SU-DHL-6 (cell line): ENCODE results near the gene BLTP3B.
"Not testable (repeated sequence)": the region's sequence is repeated elsewhere in the genome, so short reads cannot be mapped to it uniquely, and the experiment has no call there.

ENCODE experiments used
- H2AFZ ChIP-seq: fragments of 200-600 bp; sonication (generic); 2 replicates; pipeline ENCODE4 v1.6.1; 2014; ENCODE audit warnings: low read depth, mild to moderate bottlenecking, moderate library complexity, mixed read lengths, antibody characterized with exemption, low read length; ENCODE audit not compliant: severe bottlenecking
- H3F3A ChIP-seq: fragments of 200-600 bp; shearing (Covaris generic); 2 replicates; pipeline ENCODE4 v1.6.0; 2016; ENCODE audit warnings: antibody characterized with exemption, mild to moderate bottlenecking; ENCODE audit not compliant: insufficient read depth
- H3K27ac ChIP-seq: fragments of 200-600 bp; sonication (generic); 2 replicates; pipeline ENCODE4 v1.5.1; 2016; ENCODE audit warnings: low read depth, mild to moderate bottlenecking, low read length, moderate library complexity, mixed read lengths
- H3K27me3 ChIP-seq: fragments of 200-600 bp; sonication (generic), shearing (Covaris generic); 2 replicates; pipeline ENCODE4 v1.6.0; 2014; ENCODE audit warnings: mild to moderate bottlenecking, low read length
- H3K36me3 ChIP-seq: fragments of 200-600 bp; sonication (generic); 2 replicates; pipeline ENCODE4 v1.6.1; 2014; ENCODE audit warnings: mild to moderate bottlenecking, low read length, mixed read lengths
- H3K4me2 ChIP-seq: fragments of 300-600, 200-600 bp; shearing (Covaris generic), sonication (generic); 2 replicates; pipeline ENCODE4 v1.6.0; 2014; ENCODE audit warnings: low read length, low read depth, mild to moderate bottlenecking; ENCODE audit not compliant: poor library complexity, severe bottlenecking
- H3K4me3 ChIP-seq: fragments of 200-600 bp; sonication (generic); 2 replicates; pipeline ENCODE4 v1.5.1; 2014; ENCODE audit warnings: antibody characterized with exemption, low read length, mild to moderate bottlenecking, mixed read lengths; ENCODE audit not compliant: insufficient read depth, poor library complexity, severe bottlenecking
- H3K79me2 ChIP-seq: fragments of 200-600 bp; sonication (generic); 2 replicates; pipeline ENCODE4 v1.6.1; 2014; ENCODE audit warnings: mild to moderate bottlenecking, low read length, moderate library complexity; ENCODE audit not compliant: insufficient read depth
- H3K9ac ChIP-seq: fragments of 200-600 bp; sonication (generic); 2 replicates; pipeline ENCODE4 v1.7.0; 2014; ENCODE audit warnings: mild to moderate bottlenecking, low read length
- H3K9me2 ChIP-seq: fragments of 200-600 bp; sonication (generic); replicated peaks from 2 replicates; pipeline ENCODE4 v1.6.1; 2014; ENCODE audit warnings: low read length; ENCODE audit not compliant: insufficient read depth
- H3K9me3 ChIP-seq: fragments of 200-600 bp; sonication (generic); 2 replicates; pipeline ENCODE4 v1.6.1; 2014; ENCODE audit warnings: low read length, mixed read lengths; ENCODE audit not compliant: insufficient read depth
- H4K20me1 ChIP-seq: fragments of 200-600 bp; sonication (generic); 2 replicates; pipeline ENCODE4 v1.6.1; 2014; ENCODE audit warnings: low read depth, mild to moderate bottlenecking, antibody characterized with exemption, low read length, moderate library complexity, mixed read lengths
- EZH2phosphoT487 ChIP-seq: fragments of 200-600 bp; sonication (generic), shearing (Covaris generic); conservative IDR thresholded peaks from 2 replicates; pipeline ENCODE4 v1.6.1; 2018; ENCODE audit warnings: mild to moderate bottlenecking, antibody characterized with exemption, low read length, moderate library complexity, mixed read lengths
- TF ChIP-seq, protein P1 (sequence below): fragments of 200-600 bp; sonication (generic); IDR thresholded peaks from one replicate; pipeline ENCODE4 v1.5.1; 2017; ENCODE audit warnings: antibody characterized with exemption, mild to moderate bottlenecking, low read length, moderate library complexity; ENCODE audit not compliant: insufficient read depth, poor library complexity, severe bottlenecking

BLTP3B gene, protein sequence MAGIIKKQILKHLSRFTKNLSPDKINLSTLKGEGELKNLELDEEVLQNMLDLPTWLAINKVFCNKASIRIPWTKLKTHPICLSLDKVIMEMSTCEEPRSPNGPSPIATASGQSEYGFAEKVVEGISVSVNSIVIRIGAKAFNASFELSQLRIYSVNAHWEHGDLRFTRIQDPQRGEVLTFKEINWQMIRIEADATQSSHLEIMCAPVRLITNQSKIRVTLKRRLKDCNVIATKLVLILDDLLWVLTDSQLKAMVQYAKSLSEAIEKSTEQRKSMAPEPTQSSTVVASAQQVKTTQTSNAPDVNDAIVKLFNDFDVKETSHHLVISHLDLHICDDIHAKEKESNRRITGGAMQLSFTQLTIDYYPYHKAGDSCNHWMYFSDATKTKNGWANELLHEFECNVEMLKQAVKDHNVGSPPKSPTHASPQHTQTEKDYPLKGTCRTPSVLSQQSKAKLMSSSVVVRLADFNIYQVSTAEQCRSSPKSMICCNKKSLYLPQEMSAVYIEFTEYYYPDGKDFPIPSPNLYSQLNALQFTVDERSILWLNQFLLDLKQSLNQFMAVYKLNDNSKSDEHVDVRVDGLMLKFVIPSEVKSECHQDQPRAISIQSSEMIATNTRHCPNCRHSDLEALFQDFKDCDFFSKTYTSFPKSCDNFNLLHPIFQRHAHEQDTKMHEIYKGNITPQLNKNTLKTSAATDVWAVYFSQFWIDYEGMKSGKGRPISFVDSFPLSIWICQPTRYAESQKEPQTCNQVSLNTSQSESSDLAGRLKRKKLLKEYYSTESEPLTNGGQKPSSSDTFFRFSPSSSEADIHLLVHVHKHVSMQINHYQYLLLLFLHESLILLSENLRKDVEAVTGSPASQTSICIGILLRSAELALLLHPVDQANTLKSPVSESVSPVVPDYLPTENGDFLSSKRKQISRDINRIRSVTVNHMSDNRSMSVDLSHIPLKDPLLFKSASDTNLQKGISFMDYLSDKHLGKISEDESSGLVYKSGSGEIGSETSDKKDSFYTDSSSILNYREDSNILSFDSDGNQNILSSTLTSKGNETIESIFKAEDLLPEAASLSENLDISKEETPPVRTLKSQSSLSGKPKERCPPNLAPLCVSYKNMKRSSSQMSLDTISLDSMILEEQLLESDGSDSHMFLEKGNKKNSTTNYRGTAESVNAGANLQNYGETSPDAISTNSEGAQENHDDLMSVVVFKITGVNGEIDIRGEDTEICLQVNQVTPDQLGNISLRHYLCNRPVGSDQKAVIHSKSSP (N-terminal part only)

DNA sequence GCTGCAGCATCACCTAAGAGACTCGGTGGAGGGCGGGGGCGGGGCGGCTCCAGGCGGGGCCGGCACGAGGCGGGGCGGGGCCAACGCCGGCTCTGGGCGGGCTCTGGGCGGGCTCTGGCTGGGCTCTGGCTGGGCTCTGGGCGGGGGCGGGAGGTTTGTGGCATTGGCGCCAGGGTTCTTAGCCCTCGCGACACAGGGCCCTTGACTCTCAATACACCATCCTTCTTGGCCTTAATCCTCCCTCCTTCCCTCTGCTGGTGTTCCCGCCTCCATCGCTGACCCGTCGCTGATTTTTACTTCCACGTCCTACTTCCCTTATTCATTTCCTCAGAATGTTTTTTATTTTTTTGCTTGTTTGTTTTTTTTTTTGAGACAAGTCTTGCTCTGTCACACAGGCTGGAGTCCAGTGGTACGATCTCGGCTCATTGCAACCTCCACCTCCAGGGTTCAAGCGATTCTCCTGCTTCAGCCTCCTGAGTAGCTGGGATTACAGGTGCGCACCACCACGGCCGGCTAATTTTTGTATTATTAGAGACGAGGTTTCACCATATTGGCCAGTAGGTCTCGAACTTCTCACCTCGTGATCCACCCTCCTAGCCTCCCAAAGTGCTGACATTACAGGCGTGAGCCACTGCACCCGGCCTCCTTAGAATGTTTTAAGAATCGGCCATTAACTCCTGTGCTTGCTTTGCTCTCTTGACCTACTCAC, at the start of gene BLTP3B:
Gene BLTP3B (minus strand): TSS at position 24 of the 709 bp plus-strand sequence. CDS start 239 bp downstream, outside the sequence.
- Histone ChIP-seq H3K27ac (no peak within 1 kb of the TSS), H3K9ac (peak within 1 kb of the TSS; percentile 72), H3F3A (no peaks in the 10 kb centered on the region), H3K9me2 (no peaks in the 10 kb centered on the region), H4K20me1 (peaks cover 2% of the 10 kb centered on the region; the same call in 1 of the 2 replicates), H3K36me3 (no peaks in the 10 kb centered on the region), H3K9me3 (no peaks in the 10 kb centered on the region), H2AFZ (peak within 1 kb of the TSS; percentile 84), H3K79me2 (peaks cover 6% of the 10 kb centered on the region; the same call in 1 of the 2 replicates), H3K27me3 (no peaks in the 10 kb centered on the region), H3K4me2 (peak within 1 kb of the TSS; percentile 84), H3K4me3 (peak within 1 kb of the TSS; percentile 58)
- TF ChIP-seq, protein P1, sequence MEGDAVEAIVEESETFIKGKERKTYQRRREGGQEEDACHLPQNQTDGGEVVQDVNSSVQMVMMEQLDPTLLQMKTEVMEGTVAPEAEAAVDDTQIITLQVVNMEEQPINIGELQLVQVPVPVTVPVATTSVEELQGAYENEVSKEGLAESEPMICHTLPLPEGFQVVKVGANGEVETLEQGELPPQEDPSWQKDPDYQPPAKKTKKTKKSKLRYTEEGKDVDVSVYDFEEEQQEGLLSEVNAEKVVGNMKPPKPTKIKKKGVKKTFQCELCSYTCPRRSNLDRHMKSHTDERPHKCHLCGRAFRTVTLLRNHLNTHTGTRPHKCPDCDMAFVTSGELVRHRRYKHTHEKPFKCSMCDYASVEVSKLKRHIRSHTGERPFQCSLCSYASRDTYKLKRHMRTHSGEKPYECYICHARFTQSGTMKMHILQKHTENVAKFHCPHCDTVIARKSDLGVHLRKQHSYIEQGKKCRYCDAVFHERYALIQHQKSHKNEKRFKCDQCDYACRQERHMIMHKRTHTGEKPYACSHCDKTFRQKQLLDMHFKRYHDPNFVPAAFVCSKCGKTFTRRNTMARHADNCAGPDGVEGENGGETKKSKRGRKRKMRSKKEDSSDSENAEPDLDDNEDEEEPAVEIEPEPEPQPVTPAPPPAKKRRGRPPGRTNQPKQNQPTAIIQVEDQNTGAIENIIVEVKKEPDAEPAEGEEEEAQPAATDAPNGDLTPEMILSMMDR: no peak
- no peak for TF ChIP-seq EZH2phosphoT487

DNA sequence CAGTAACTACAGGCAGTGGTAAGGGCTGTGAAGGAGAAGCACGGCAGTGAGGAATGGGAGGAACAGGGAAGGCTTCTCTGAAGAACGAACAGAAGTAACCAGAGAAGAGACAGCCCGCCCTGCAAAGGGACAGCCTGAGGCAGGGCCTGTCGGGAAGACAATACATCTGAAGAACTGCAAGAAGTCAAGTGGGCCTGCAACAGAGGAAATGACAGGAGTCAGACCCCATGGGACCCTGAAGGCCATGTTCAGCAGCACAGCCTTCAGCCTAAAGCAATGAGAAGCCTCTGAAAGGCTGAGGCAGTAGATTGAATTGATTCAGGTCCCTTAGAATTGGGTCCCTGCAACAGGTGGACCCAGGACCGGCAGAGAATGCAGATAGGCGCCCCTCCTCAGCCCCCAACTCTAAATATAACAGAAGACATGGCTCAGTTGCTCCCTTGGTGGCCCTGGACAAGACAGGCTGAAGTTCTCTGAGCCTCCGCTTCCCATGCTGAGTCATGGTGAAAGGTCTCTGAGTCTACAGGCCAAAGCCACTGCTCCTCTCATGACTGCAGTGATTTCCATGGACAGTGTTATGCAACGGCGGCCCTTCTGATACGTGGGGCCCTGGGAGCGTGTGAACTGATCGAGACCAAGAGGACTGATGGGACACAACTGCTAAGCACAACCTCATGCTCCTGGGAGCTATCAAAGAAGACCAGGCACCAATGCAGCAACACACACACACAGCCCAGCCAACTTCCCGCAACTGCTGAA, 47.1 kb upstream of the BLTP3B start:
- Histone ChIP-seq H3K9ac (no peak overlapping the region), H2AFZ (no peak overlapping the region), H3K4me2 (no peak overlapping the region), H3K27me3 (no peaks in the 10 kb centered on the region), H3K4me3 (no peak overlapping the region), H3K36me3 (no peaks in the 10 kb centered on the region), H3F3A (no peaks in the 10 kb centered on the region), H3K9me3 (no peaks in the 10 kb centered on the region), H3K27ac (no peak overlapping the region), H3K9me2 (no peaks in the 10 kb centered on the region), H3K79me2 (peaks cover 13% of the 10 kb centered on the region), H4K20me1 (no peaks in the 10 kb centered on the region; the same call in 1 of the 2 replicates)
- TF ChIP-seq EZH2phosphoT487: no peak
- TF ChIP-seq, protein P1: no peak

DNA sequence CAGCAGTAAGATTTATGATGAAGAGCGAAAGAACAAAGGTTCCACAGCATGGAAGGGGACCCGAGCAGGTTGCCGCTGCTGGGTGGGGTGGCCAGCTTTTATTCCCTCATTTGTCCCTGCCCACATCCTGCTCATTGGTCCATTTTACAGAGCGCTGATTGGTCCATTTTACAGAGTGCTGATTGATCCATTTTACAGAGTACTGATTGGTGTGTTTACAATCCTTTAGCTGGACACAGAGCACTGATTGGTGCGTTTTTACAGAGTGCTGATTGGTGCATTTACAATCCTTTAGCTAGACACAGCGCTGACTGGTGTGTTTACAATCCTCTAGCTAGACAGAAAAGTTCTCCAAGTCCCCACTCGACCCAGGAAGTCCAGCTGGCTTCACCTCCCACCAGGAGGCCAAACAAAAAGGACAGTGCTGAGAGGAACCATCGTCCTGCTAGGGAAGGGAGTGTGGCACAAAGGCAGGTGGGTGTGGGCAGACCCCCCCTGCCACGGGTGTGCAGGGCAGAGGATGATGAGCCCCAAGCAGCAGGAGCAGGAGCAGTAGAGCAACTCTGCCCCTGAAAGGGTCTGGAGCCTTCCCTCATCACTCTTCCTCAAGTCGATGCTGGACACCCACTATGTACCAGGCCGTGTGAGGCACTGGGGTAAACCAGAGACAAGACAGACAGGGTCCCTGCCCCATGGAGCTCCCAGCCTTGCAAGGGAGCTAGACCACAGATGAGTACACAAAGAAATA, 46.4 kb upstream of the BLTP3B start:
- not testable (repeated sequence) for H3K4me2 ChIP-seq, H3K27ac ChIP-seq, H2AFZ ChIP-seq, H3K9me3 ChIP-seq, H3F3A ChIP-seq, H4K20me1 ChIP-seq, H3K9ac ChIP-seq, H3K27me3 ChIP-seq, H3K9me2 ChIP-seq, H3K36me3 ChIP-seq, H3K4me3 ChIP-seq
- H3K79me2 ChIP-seq: peaks cover 13% of the 10 kb centered on the region
